ENCODE results near the gene MMP2. TPM values are rescaled to one million over a fixed set of nuclear protein-coding genes. Genes with fewer than 3 reads are reported as not detected.

MMP2 gene
- 1,244 and 1,884 TPM in 2 replicates for total RNA-seq (ENCODE audit: low replicate concordance)

DNA sequence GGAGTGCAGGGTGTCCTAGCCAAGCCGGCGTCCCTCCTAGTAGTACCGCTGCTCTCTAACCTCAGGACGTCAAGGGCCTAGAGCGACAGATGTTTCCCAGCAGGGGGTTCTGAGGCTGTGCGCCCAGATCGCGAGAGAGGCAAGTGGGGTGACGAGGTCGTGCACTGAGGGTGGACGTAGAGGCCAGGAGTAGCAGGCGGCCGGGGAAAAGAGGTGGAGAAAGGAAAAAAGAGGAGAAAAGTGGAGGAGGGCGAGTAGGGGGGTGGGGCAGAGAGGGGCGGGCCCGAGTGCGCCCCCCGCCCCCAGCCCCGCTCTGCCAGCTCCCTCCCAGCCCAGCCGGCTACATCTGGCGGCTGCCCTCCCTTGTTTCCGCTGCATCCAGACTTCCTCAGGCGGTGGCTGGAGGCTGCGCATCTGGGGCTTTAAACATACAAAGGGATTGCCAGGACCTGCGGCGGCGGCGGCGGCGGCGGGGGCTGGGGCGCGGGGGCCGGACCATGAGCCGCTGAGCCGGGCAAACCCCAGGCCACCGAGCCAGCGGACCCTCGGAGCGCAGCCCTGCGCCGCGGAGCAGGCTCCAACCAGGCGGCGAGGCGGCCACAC lies at the start of gene MMP2:
Gene MMP2 (plus strand): TSS at position 372 of the 603 bp plus-strand sequence. CDS start 282 bp downstream, outside the sequence.
- H3K4me3 ChIP-seq (ENCODE audit: low read depth, low read length), result peak within 1 kb of the TSS; percentile 99
- peak; percentile 89 for DNase-seq (ENCODE audit: low read depth)
- TF ChIP-seq, protein P1, sequence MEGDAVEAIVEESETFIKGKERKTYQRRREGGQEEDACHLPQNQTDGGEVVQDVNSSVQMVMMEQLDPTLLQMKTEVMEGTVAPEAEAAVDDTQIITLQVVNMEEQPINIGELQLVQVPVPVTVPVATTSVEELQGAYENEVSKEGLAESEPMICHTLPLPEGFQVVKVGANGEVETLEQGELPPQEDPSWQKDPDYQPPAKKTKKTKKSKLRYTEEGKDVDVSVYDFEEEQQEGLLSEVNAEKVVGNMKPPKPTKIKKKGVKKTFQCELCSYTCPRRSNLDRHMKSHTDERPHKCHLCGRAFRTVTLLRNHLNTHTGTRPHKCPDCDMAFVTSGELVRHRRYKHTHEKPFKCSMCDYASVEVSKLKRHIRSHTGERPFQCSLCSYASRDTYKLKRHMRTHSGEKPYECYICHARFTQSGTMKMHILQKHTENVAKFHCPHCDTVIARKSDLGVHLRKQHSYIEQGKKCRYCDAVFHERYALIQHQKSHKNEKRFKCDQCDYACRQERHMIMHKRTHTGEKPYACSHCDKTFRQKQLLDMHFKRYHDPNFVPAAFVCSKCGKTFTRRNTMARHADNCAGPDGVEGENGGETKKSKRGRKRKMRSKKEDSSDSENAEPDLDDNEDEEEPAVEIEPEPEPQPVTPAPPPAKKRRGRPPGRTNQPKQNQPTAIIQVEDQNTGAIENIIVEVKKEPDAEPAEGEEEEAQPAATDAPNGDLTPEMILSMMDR (IDR thresholded peaks at IDR 0.05; ENCODE audit: insufficient read depth, low read length), result peak; percentile 5

DNA sequence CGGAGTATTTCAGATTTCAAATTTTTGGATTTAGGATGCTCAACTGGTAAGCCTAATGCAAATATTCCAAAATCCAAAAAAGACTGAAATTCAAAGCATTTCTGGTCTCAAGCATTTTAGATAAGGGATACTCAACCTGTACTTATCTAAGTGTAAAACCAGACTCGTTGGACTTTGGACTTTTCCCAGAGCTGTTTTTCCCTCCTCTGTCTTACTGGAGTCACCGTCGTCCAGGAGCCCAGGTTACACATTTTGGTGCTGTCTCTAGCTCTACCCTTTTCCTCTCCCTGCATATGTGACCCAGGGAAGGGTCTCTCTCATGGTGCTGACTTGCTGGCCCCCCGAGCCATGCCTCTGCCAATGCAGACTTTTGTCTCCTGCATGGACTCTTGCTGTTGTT lies 46.0 kb upstream of the MMP2 start:
- TF ChIP-seq, protein P1 (IDR thresholded peaks at IDR 0.05; ENCODE audit: insufficient read depth, low read length), result no peak
- H3K4me3 ChIP-seq (ENCODE audit: low read depth, low read length), result no peak overlapping the region
- DNase-seq (ENCODE audit: low read depth), result no peak

DNA sequence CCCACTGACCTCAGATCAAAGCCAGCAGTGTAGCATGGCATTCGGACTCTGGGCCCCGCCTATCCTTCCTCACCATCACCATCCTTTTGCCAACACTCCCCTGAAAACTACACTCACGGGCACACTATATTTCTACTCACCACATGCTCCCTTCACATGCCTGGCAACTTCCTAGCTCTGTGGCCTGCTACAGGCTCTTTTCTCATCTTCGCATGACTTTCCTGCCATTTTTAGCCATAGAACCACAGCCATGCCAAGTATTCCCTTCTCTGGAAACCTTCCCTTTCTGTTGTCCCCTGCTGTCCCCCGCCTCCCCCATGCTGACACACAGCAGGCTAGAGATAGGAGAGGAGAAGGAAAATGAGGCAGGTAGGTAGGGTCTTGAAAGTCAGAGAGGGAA lies 45.5 kb upstream of the MMP2 start:
- DNase-seq (ENCODE audit: low read depth), result no peak
- no peak overlapping the region for H3K4me3 ChIP-seq (ENCODE audit: low read depth, low read length)
- TF ChIP-seq, protein P1 (IDR thresholded peaks at IDR 0.05; ENCODE audit: insufficient read depth, low read length), result no peak

DNA sequence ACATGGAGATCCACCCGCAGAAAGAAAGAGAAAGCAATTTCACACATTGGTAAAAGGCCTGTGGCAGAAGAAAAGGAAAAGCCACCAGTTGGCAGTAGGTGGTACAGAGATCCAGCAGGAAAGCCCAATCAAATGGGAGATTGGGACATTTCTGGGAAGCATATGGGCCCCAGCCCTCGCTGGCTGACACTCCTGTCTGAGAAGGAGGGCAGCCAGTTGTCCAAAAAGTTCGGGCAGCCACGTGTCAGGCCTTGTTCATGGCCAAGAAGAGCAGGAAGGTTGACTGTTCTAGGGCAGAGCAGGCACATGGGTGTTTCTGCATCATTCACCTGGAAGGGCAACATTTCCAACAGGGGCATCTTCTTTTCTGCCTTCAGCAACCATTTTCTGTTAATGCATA lies 45.0 kb upstream of the MMP2 start:
- DNase-seq (ENCODE audit: low read depth), result no peak
- no peak overlapping the region for H3K4me3 ChIP-seq (ENCODE audit: low read depth, low read length)
- TF ChIP-seq, protein P1 (IDR thresholded peaks at IDR 0.05; ENCODE audit: insufficient read depth, low read length), result no peak

DNA sequence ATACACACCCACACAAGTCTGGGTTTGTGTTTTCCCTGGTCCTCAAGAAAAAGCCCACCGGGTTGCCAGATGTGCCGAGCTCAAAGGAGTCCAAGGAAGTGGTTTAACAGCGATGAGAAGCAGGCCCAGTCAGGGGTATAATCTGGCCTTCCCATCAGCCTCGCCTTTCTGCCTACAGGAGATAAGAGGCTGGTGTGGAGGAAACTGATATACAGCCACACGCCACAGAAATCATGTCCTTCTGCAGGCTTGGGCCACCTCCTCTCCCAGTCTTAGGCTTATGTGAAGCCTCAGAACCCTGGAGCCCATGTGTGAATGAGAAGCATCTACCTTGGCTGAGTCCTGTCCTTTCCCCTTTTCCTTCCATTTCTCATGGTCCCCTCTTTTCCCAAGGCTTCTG lies 43.6 kb upstream of the MMP2 start:
- TF ChIP-seq, protein P1 (IDR thresholded peaks at IDR 0.05; ENCODE audit: insufficient read depth, low read length), result no peak
- no peak for DNase-seq (ENCODE audit: low read depth)
- H3K4me3 ChIP-seq (ENCODE audit: low read depth, low read length), result no peak overlapping the region

DNA sequence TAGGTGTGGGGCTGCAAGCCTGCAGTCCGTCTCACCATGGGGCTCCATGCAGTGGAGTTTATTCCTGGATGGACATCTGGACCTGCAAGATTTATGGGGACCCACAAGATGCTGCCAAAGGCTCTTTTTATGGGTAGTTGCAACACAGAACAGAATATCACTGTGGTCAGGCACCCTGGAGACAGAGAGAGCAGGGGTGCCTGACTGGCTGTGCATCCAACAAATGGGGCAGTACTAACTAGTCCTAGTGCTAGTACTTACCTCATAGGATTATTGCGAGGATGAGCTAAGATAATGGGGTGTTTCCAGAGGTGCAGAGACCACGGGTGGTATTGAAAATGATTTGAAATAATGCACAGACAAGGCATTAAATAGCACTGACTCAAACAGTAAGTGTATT lies 42.4 kb upstream of the MMP2 start:
- DNase-seq (ENCODE audit: low read depth), result no peak
- no peak overlapping the region for H3K4me3 ChIP-seq (ENCODE audit: low read depth, low read length)
- TF ChIP-seq, protein P1 (IDR thresholded peaks at IDR 0.05; ENCODE audit: insufficient read depth, low read length), result no peak

DNA sequence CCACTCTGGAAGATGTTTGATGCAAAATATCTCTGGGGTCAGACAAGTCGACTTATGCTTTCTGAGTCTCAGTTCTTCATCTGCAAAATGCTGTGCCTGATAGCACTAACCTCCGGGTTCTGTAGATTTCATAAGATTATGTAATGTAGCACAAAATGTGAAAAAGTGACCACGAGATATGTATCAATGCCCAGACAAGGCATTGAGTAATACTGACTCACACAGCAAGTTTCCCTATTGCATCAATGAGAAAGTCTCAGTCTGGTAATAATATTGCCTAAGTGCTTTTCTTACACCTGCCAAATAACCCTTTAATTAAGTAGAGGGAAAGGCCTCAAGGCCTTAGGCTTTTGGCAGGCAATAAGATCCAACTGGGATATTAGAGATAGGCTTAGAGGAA lies 41.4 kb upstream of the MMP2 start:
- no peak overlapping the region for H3K4me3 ChIP-seq (ENCODE audit: low read depth, low read length)
- peak; percentile 77 for DNase-seq (ENCODE audit: low read depth)
- TF ChIP-seq, protein P1 (IDR thresholded peaks at IDR 0.05; ENCODE audit: insufficient read depth, low read length), result no peak

Data from fibroblast of the aortic adventitia (primary cell).